ENCODE results near the gene SETD7. TPM values are rescaled to one million over a fixed set of nuclear protein-coding genes. Genes with fewer than 3 reads are reported as not detected.

The SETD7 gene
- total RNA-seq, 1 donor from 2014 or later = 44.9 TPM

GRCh38 chr4:139521754-139522401 lies 34.1 kb downstream of the SETD7 start:
- Histone ChIP-seq H3K36me3 (peaks cover 90% of the 10 kb centered on the region), H3K4me1 (no peaks in the 10 kb centered on the region), H3K4me3 (no peak overlapping the region), H3K27ac (no peak overlapping the region), H3K27me3 (no peaks in the 10 kb centered on the region), H3K9me3 (no peaks in the 10 kb centered on the region)
- ATAC-seq = no peak
- intact Hi-C loops (cut with DNase I) = no loop called here
- DNase-seq = no peak
- TF ChIP-seq CTCF (IDR thresholded peaks at IDR 0.05) = no peak

GRCh38 chr4:139515531-139515958 lies 40.5 kb downstream of the SETD7 start:
- H3K9me3 ChIP-seq = no peaks in the 10 kb centered on the region
- TF ChIP-seq CTCF (IDR thresholded peaks at IDR 0.05) = no peak
- DNase-seq = no peak
- intact Hi-C loops (cut with DNase I) = no loop called here
- no peak overlapping the region for H3K27ac ChIP-seq
- no peak overlapping the region for H3K4me3 ChIP-seq
- no peaks in the 10 kb centered on the region for H3K27me3 ChIP-seq
- no peaks in the 10 kb centered on the region for H3K4me1 ChIP-seq
- H3K36me3 ChIP-seq = peaks cover 90% of the 10 kb centered on the region
- ATAC-seq = no peak

- H3K36me3 ChIP-seq = peaks cover 90% of the 10 kb centered on the region
- no peak for DNase-seq
- H3K4me3 ChIP-seq = no peak overlapping the region
Measured at GRCh38 chr4:139514382-139515059, 41.5 kb downstream of the SETD7 start.

GRCh38 chr4:139511320-139511719 lies 44.7 kb downstream of the SETD7 start:
- intact Hi-C loops (cut with DNase I) = no loop called here
- no peak overlapping the region for H3K27ac ChIP-seq
- no peaks in the 10 kb centered on the region for H3K4me1 ChIP-seq
- H3K36me3 ChIP-seq = peaks cover 83% of the 10 kb centered on the region
- H3K27me3 ChIP-seq = no peaks in the 10 kb centered on the region
- no peak overlapping the region for H3K4me3 ChIP-seq
- DNase-seq = no peak
- ATAC-seq = no peak
- TF ChIP-seq CTCF (IDR thresholded peaks at IDR 0.05) = no peak
- H3K9me3 ChIP-seq = no peaks in the 10 kb centered on the region

More at GRCh38 chr4:139514382-139515059, 41.5 kb downstream of the SETD7 start:
- no peaks in the 10 kb centered on the region for H3K4me1 ChIP-seq
- ATAC-seq = no peak
- intact Hi-C loops (cut with DNase I) = no loop called here
- H3K27ac ChIP-seq = no peak overlapping the region
- no peaks in the 10 kb centered on the region for H3K9me3 ChIP-seq
- no peak for TF ChIP-seq CTCF (IDR thresholded peaks at IDR 0.05)
- no peaks in the 10 kb centered on the region for H3K27me3 ChIP-seq

- H3K4me1 ChIP-seq = no peaks in the 10 kb centered on the region
- H3K4me3 ChIP-seq = no peak overlapping the region
- peaks cover 73% of the 10 kb centered on the region for H3K36me3 ChIP-seq
- DNase-seq = no peak
- intact Hi-C loops (cut with DNase I) = no loop called here
- ATAC-seq = peak; percentile 64
- peak; percentile 30 for TF ChIP-seq CTCF (IDR thresholded peaks at IDR 0.05)
- no peaks in the 10 kb centered on the region for H3K27me3 ChIP-seq
- H3K9me3 ChIP-seq = no peaks in the 10 kb centered on the region
- H3K27ac ChIP-seq = no peak overlapping the region
Measured at GRCh38 chr4:139509727-139510410, 46.1 kb downstream of the SETD7 start.
